OCI-LY7 (cell line): Measurements from ENCODE around the gene TMEM208. TPM values are rescaled to one million over a fixed set of nuclear protein-coding genes. Genes with fewer than 3 reads are reported as not detected.

Source experiments
- BruUV-seq: library from RNA; stranded (reverse); fragments of 400-500 nt; replicated peaks from 2 replicates; lab custom pipeline; 2021; lab: Mats Ljungman, UMichigan
- CTCF ChIA-PET: fragments of 300-600 bp; sonication (Branson Sonifier 250); formaldehyde crosslinking; loops from one replicate; lab custom pipeline; 2022; ENCODE audit warnings: antibody characterized with exemption; ENCODE audit not compliant: unreplicated experiment; lab: Charles Lee
- POLR2A ChIA-PET: fragments of 300-600 bp; sonication (Branson Sonifier 250); formaldehyde crosslinking; loops from one replicate; lab custom pipeline; 2022; ENCODE audit warnings: antibody characterized with exemption; lab: Charles Lee
- DNase-seq: peaks from one replicate; pipeline ENCODE4 v3.0.0-alpha.2; 2015; ENCODE audit warnings: low spot score
- H2AFZ ChIP-seq: fragments of 200-600 bp; sonication (generic), shearing (Covaris generic); 2 replicates; pipeline ENCODE4 v1.6.1; 2014; ENCODE audit warnings: mild to moderate bottlenecking, antibody characterized with exemption, low read length, moderate library complexity
- H3K27ac ChIP-seq: fragments of 200-600 bp; sonication (generic); 2 replicates; pipeline ENCODE4 v1.5.1; 2014; ENCODE audit warnings: mixed run types, low read depth, mild to moderate bottlenecking, moderate library complexity, low read length, inconsistent platforms; ENCODE audit not compliant: poor library complexity, severe bottlenecking
- H3K36me3 ChIP-seq: fragments of 200-600 bp; sonication (generic); 2 replicates; pipeline ENCODE4 v1.6.1; 2014; ENCODE audit warnings: mild to moderate bottlenecking, antibody characterized with exemption, low read length, moderate library complexity, mixed read lengths; ENCODE audit not compliant: insufficient read depth
- H3K4me1 ChIP-seq: fragments of 200-600 bp; sonication (generic); 2 replicates; pipeline ENCODE4 v1.5.1; 2014; ENCODE audit warnings: mild to moderate bottlenecking, low read length; ENCODE audit not compliant: insufficient read depth, poor library complexity, severe bottlenecking
- H3K4me2 ChIP-seq: fragments of 200-600 bp; sonication (generic); 2 replicates; pipeline ENCODE4 v1.6.1; 2014; ENCODE audit warnings: mild to moderate bottlenecking, low read length
- H3K4me3 ChIP-seq: fragments of 200-600 bp; sonication (generic); 2 replicates; pipeline ENCODE4 v1.5.1; 2014; ENCODE audit warnings: mild to moderate bottlenecking, low read depth, low read length; ENCODE audit not compliant: poor library complexity, severe bottlenecking
- H3K79me2 ChIP-seq: fragments of 200-600 bp; sonication (generic); 2 replicates; pipeline ENCODE4 v1.6.1; 2016; ENCODE audit warnings: low read depth, mild to moderate bottlenecking, low read length, moderate library complexity, mixed read lengths; ENCODE audit not compliant: insufficient read depth
- H3K9me2 ChIP-seq: fragments of 200-600 bp; sonication (generic); 2 replicates; pipeline ENCODE4 v1.6.1; 2016; ENCODE audit warnings: mild to moderate bottlenecking, low read length, mixed read lengths; ENCODE audit not compliant: insufficient read depth
- H3K9me3 ChIP-seq: fragments of 200-600 bp; sonication (generic); 2 replicates; pipeline ENCODE4 v1.6.1; 2014; ENCODE audit warnings: mild to moderate bottlenecking, mixed run types, low read length, mixed read lengths
- H4K20me1 ChIP-seq: fragments of 200-600 bp; sonication (generic); 2 replicates; pipeline ENCODE4 v1.6.1; 2014; ENCODE audit warnings: mild to moderate bottlenecking, antibody characterized with exemption, low read length, moderate library complexity, mixed read lengths; ENCODE audit not compliant: insufficient read depth
- EZH2phosphoT487 ChIP-seq: fragments of 200-600 bp; sonication (generic); IDR thresholded peaks from 2 replicates; pipeline ENCODE4 v1.6.1; 2018; ENCODE audit warnings: low read depth, borderline replicate concordance, mild to moderate bottlenecking, mixed run types, antibody characterized with exemption, low read length, moderate library complexity, mixed read lengths
- intact Hi-C: fragments of 100-400 bp; cut with micrococcal nuclease; formaldehyde crosslinking; loops from one replicate; pipeline ENCODE4 v1.10.0; 2022; ENCODE audit not compliant: unreplicated experiment
- total RNA-seq, 2 experiments: library from RNA; depleted of rRNA in 1 of 2; stranded (reverse); fragments of >200 nt in 1 of 2; shearing (Covaris generic) in 1 of 2; gene quantifications; 2 replicates each; pipeline ENCODE4 v1.2.3, GENCODE V29; 2014 to 2022
- TF ChIP-seq, protein P1 (sequence below): fragments of 200-600 bp; sonication (generic); conservative IDR thresholded peaks from 2 replicates; pipeline ENCODE4 v1.5.1; 2014; ENCODE audit warnings: mild to moderate bottlenecking, antibody characterized with exemption, low read length, moderate library complexity, mixed read lengths

The TMEM208 gene
- total RNA-seq, 2 experiments from 2014 or later, result 19.9 to 26.4 TPM

- DNase-seq, result no peak
- intact Hi-C loops, result no loop called here
- Histone ChIP-seq H2AFZ (no peak overlapping the region), H3K9me3 (no peaks in the 10 kb centered on the region), H3K4me3 (no peak overlapping the region), H3K4me2 (no peak overlapping the region), H3K4me1 (no peaks in the 10 kb centered on the region), H3K79me2 (no peaks in the 10 kb centered on the region), H4K20me1 (no peaks in the 10 kb centered on the region), H3K9me2 (no peaks in the 10 kb centered on the region), H3K36me3 (no peaks in the 10 kb centered on the region), H3K27ac (no peak overlapping the region)
- BruUV-seq, result no TSS peak
- CTCF ChIA-PET, result no interaction called here
- POLR2A ChIA-PET, result no interaction called here
- TF ChIP-seq, protein P1, sequence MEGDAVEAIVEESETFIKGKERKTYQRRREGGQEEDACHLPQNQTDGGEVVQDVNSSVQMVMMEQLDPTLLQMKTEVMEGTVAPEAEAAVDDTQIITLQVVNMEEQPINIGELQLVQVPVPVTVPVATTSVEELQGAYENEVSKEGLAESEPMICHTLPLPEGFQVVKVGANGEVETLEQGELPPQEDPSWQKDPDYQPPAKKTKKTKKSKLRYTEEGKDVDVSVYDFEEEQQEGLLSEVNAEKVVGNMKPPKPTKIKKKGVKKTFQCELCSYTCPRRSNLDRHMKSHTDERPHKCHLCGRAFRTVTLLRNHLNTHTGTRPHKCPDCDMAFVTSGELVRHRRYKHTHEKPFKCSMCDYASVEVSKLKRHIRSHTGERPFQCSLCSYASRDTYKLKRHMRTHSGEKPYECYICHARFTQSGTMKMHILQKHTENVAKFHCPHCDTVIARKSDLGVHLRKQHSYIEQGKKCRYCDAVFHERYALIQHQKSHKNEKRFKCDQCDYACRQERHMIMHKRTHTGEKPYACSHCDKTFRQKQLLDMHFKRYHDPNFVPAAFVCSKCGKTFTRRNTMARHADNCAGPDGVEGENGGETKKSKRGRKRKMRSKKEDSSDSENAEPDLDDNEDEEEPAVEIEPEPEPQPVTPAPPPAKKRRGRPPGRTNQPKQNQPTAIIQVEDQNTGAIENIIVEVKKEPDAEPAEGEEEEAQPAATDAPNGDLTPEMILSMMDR, result no peak
- TF ChIP-seq EZH2phosphoT487, result no peak
These were observed 13.5 kb upstream of the TMEM208 start for GRCh38 chr16:67213197-67214019.

DNA sequence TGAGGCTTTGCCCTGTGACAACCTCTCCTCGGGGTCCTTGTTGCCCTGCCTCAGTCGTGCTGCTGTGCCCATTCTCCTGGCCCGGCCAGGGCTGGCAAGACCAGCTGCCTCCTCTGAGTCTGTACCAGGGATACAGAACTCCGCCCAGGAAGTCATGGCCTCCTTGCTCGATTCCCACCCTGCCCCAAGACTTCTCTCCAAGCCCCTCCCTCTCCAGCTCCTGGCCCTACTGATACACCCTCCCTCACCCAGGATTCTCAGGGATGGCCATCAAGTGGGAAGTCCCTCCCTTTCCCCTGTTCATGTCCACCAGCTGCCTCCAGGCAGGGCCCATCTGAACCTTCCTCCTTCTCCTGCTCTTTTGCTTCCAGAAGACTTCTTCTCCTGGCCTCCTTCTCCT is 11.2 kb upstream of the TMEM208 start:
- H3K4me3 ChIP-seq, result no peak overlapping the region
- no peak for DNase-seq
- ChIA-PET CTCF (no interaction called here), POLR2A (no interaction called here)
- BruUV-seq, result no TSS peak
- no peaks in the 10 kb centered on the region for H3K79me2 ChIP-seq
- H3K4me1 ChIP-seq, result no peaks in the 10 kb centered on the region
- H3K9me2 ChIP-seq, result no peaks in the 10 kb centered on the region
- intact Hi-C loops, result no loop called here
- H2AFZ ChIP-seq, result no peak overlapping the region
- no peaks in the 10 kb centered on the region for H3K9me3 ChIP-seq
- TF ChIP-seq, protein P1, result no peak
- TF ChIP-seq EZH2phosphoT487, result no peak
- H4K20me1 ChIP-seq, result no peaks in the 10 kb centered on the region
- no peaks in the 10 kb centered on the region for H3K36me3 ChIP-seq
- H3K4me2 ChIP-seq, result no peak overlapping the region
- no peak overlapping the region for H3K27ac ChIP-seq
